GM19099 (cell line): Measurements from ENCODE around the gene SIK3.

Experiments
- POLR2A ChIP-seq: IDR thresholded peaks from 3 replicates; pipeline ENCODE4 v1.6.1; 2011; ENCODE audit warnings: low read depth; ENCODE audit not compliant: insufficient read length; ENCODE audit errors: extremely low read depth

SIK3 gene

GRCh38 chr11:116936754-116937446 lies 161.3 kb downstream of the SIK3 start:
- TF ChIP-seq POLR2A = no peak

GRCh38 chr11:116935514-116935913 lies 162.7 kb downstream of the SIK3 start:
- no peak for TF ChIP-seq POLR2A

GRCh38 chr11:116935089-116935488 lies 163.1 kb downstream of the SIK3 start:
- no peak for TF ChIP-seq POLR2A

GRCh38 chr11:116933961-116934360 lies 164.3 kb downstream of the SIK3 start:
- TF ChIP-seq POLR2A = no peak

- TF ChIP-seq POLR2A = no peak
Measured at GRCh38 chr11:116932181-116932580, 166.0 kb downstream of the SIK3 start.

- TF ChIP-seq POLR2A = no peak
Measured at GRCh38 chr11:116931206-116931953, 166.8 kb downstream of the SIK3 start.

GRCh38 chr11:116930586-116930985 lies 167.6 kb downstream of the SIK3 start:
- TF ChIP-seq POLR2A = no peak

- TF ChIP-seq POLR2A = no peak
Measured at GRCh38 chr11:116930177-116930576, 168.1 kb downstream of the SIK3 start.

- no peak for TF ChIP-seq POLR2A
Measured at GRCh38 chr11:116929414-116930090, 168.7 kb downstream of the SIK3 start.

- TF ChIP-seq POLR2A = no peak
Measured at GRCh38 chr11:116928845-116929244, 169.4 kb downstream of the SIK3 start.

GRCh38 chr11:116928102-116928777 lies 170.0 kb downstream of the SIK3 start:
- no peak for TF ChIP-seq POLR2A

GRCh38 chr11:116927163-116927974 lies 170.9 kb downstream of the SIK3 start:
- no peak for TF ChIP-seq POLR2A

- TF ChIP-seq POLR2A = no peak
Measured at GRCh38 chr11:116925050-116925449, 173.2 kb downstream of the SIK3 start.

GRCh38 chr11:116918925-116919655 lies 179.1 kb downstream of the SIK3 start:
- no peak for TF ChIP-seq POLR2A
